Activated T-cell treated with anti-CD3 and anti-CD28 coated beads, Interleukin-2, amount 50 U/mL, for 72 hours (primary cell): Measurements from ENCODE around the gene GPR183. TPM values are rescaled to one million over a fixed set of nuclear protein-coding genes. Genes with fewer than 3 reads are reported as not detected.
A peak's percentile ranks its signal among the peaks of the same experiment; 100 is the strongest.

Experiments used
- ATAC-seq, 2 donors: fragments of 150-1000 bp; cut with Tn5 transposase; replicated peaks in 1 of 2; 2 replicates each; pipeline ENCODE4 v1.10.0; 2021; ENCODE audit warnings: moderate library complexity in 2 of 2, mild to moderate bottlenecking in 1 of 2
- DNase-seq, 2 donors: peaks; one replicate each; pipeline ENCODE4 v3.0.0; 2021 to 2022; ENCODE audit warnings: mixed read lengths in 1 of 2
- H3K27ac Mint-ChIP-seq: one replicate; pipeline ENCODE4 v1.8.0; 2022; ENCODE audit warnings: mild to moderate bottlenecking, moderate library complexity, mixed read lengths
- H3K27me3 Mint-ChIP-seq: one replicate; pipeline ENCODE4 v1.8.0; 2022; ENCODE audit warnings: low read depth, mixed read lengths
- H3K36me3 Mint-ChIP-seq, 2 donors: one replicate each; pipeline ENCODE4 v1.8.0; 2022; ENCODE audit warnings: mixed read lengths in 2 of 2, mild to moderate bottlenecking in 1 of 2; ENCODE audit not compliant: insufficient read depth in 2 of 2
- H3K4me1 Mint-ChIP-seq: one replicate; pipeline ENCODE4 v1.8.0; 2022; ENCODE audit warnings: low read depth, mixed read lengths
- H3K4me3 Mint-ChIP-seq, 2 donors: one replicate each; pipeline ENCODE4 v1.8.0; 2022; ENCODE audit warnings: mild to moderate bottlenecking in 2 of 2, mixed read lengths in 2 of 2, moderate library complexity in 2 of 2
- H3K9me3 Mint-ChIP-seq, 2 donors: one replicate each; pipeline ENCODE4 v1.8.0; 2022; ENCODE audit warnings: mixed read lengths in 2 of 2
- total RNA-seq, 2 donors: library from RNA; stranded (reverse); gene quantifications; one replicate each; pipeline ENCODE4 v1.2.3, GENCODE V29; 2022

Gene GPR183
- total RNA-seq, 2 donors from 2014 or later, result 32.8 to 57.5 TPM

DNA sequence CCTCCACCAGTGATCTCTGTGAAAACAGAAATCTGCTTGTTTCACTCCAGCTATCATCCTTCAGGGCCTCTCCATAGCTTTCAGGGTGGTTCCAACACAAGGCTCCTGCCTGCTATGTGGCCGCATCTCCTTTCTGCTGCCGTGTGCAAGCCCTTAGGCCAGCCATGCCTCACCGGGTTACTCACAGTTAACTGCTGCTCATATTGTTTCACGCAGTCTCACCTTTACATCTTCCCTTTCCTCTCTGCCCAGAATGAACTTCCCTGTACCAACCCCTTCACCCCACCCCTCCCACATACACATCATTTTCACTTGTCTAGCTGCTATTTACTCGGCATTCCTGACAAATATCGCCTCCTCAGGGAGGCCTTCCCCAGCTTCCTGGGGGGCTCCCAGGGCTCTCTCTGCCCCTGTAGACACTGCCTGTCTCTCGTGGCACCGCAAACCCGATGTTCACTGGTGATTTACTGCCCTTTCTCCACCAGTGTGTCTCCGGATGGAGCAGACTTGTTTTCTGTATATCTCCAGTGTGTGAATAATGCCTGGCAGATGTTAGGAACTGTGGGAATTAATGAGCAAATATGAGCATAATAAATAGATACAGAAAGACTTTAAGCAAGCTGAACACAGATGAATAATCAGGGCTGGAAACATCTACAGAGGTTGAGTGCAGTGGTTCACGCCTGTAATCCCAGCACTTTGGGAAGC, 39.3 kb upstream of the GPR183 start:
- no peaks in the 10 kb centered on the region for H3K27me3 Mint-ChIP-seq
- ATAC-seq (no peak), DNase-seq (no peak)
- H3K27ac Mint-ChIP-seq, result peak overlapping the region; percentile 16
- no peaks in the 10 kb centered on the region for H3K9me3 Mint-ChIP-seq
- H3K4me1 Mint-ChIP-seq, result peaks cover 66% of the 10 kb centered on the region
- H3K4me3 Mint-ChIP-seq, result peak overlapping the region in 1 of 2 donors; percentile 6
- peaks cover 13 to 44% of the 10 kb centered on the region in 2 donors for H3K36me3 Mint-ChIP-seq

DNA sequence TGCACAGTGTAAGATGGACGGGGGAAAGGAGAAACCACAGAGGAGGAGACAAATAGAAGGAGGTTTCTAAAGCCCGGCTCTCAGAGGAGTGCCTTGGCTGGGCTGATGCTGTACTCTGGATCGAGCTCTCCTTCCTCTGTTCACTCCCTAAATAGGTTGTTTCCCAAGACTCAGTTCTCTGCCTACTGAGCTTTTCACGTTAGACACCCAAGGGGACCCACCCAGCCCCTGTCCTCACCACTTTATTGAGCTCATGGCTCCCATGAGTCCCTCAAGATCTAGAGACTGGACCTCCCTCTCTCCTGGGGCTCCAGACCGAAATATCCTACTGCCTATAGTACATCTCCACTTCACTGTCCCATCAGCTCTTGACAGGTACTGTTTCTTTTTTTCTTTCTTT, 38.1 kb upstream of the GPR183 start:
- Mint-ChIP-seq H3K9me3 (no peaks in the 10 kb centered on the region), H3K27ac (no peak overlapping the region), H3K27me3 (no peaks in the 10 kb centered on the region), H3K36me3 (peaks cover 16 to 49% of the 10 kb centered on the region in 2 donors), H3K4me3 (no peak overlapping the region), H3K4me1 (peaks cover 65% of the 10 kb centered on the region)
- no peak for ATAC-seq
- DNase-seq, result no peak

DNA sequence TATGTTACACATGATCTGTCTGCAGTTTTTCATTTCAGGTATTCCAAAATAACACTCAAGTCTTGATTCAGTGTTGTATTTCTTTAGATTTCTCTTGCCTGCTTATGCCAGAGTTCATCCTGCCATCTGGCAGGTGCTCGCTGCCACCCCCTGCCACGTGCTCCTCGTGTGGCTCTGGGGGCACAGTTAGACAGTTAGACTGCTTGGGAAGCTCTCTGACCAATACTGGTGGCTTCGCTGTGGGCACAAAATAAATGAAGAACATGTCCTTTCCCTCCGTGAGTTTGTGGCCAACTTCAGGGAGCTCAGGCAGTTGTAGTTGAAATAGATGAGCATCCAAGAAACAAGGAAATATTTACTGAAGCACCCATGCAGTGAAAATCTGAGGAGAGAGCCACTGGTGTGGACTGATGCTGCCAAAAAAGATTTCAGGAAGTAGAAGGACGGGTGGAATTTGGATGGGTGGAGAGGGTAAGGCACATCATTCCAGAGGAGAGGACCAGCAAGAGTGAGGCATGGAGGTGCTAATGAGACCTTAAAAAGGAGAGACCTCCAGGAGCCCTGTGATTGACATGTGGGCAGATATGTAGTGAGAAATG, 37.5 kb upstream of the GPR183 start:
- peaks cover 19 to 55% of the 10 kb centered on the region in 2 donors for H3K36me3 Mint-ChIP-seq

DNA sequence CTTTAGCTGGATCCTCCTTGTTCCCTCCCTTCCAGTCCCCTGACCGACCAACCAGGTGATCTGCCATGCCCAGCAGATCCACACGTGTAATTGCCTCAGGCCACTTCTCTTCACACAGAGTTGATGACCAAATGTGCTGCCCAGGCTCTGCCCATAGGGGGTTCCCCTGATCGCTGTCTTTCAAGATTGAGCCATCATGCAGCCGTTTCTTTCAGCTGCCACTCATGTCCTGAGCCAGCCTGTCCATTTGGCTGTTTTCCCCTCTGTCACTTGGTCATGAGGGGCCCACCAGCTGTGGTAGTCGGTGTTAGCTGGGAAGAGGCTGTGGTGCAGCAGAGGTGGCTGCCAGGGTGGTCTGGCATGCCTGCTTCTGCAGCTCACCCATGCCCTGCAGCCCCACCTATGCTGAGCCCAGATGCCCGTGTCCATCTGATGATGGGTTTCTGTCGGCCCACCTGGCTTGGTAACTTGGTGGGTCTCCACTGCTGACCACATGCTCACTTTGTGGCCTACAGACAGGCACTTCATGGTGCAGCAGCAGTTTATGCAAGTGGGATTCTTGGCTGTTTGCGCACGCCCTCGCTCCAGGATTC, 35.6 kb upstream of the GPR183 start:
- Mint-ChIP-seq H3K27me3 (no peaks in the 10 kb centered on the region), H3K4me1 (peaks cover 67% of the 10 kb centered on the region), H3K36me3 (peaks cover 20 to 48% of the 10 kb centered on the region in 2 donors), H3K4me3 (no peak overlapping the region), H3K27ac (no peak overlapping the region), H3K9me3 (no peaks in the 10 kb centered on the region)
- no peak for ATAC-seq
- DNase-seq, result no peak

More for the DNA sequence above, 37.5 kb upstream of the GPR183 start:
- ATAC-seq (no peak), DNase-seq (no peak)
- Mint-ChIP-seq H3K9me3 (no peaks in the 10 kb centered on the region), H3K27me3 (no peaks in the 10 kb centered on the region), H3K4me1 (peaks cover 67% of the 10 kb centered on the region), H3K27ac (no peak overlapping the region), H3K4me3 (no peak overlapping the region)

DNA sequence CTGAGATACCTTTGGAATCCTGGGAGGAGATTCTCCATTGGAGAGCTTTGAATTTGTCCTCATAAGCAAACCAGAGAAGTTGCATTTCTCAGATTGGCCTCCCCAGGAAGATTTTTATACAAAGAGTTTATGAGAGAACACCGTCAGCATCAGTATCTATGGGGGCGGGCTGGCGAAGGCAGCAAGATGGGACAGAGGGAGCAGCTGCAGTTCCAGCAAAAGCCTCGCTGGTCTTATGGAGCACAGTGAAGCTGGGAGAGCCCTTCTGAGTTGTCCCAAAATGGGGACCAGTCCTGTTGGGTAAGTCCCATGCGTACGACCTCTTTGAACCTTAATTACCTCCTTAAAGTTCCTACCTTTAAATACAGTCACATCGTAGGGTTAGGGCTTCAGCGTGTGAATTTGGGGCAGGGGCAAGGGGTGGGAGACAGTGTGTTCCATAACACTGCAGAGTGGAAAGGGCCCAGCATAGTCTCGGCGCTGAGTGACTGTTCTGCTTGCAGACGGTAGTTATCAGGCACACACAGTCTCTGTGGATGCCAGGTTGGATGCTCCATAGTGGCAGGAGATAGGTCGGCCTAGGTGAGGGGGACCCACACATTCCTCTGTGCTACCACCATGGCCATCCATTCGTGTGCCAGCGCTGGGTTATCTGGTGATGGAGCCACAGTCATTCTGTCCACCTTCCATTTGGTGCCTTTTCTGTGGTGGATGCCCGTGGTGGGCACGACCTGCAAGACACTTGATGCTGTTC, 34.9 kb upstream of the GPR183 start:
- ATAC-seq (no peak), DNase-seq (no peak)
- Mint-ChIP-seq H3K4me3 (no peak overlapping the region), H3K27ac (no peak overlapping the region), H3K36me3 (peaks cover 20 to 50% of the 10 kb centered on the region in 2 donors), H3K4me1 (peaks cover 65% of the 10 kb centered on the region), H3K27me3 (no peaks in the 10 kb centered on the region), H3K9me3 (no peaks in the 10 kb centered on the region)

DNA sequence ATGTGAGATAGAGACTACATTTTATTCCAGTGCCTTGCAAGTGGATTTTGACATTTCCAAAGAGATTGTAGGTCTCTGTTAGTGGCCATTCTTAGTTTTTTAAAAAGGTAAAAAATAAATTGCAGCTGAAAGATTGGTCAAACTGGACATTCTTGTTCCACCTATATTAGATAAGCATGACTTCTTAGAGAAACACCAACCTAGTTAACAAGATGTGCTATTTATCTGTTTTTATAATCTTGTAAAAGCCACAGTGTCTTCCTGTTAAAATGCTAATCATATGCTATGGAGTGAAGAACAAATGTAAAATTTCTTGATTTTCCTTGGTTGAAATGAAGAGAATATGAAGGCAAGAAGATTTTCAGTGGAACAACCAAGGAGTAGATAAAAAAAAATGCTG, 33.4 kb upstream of the GPR183 start:
- peaks cover 16 to 37% of the 10 kb centered on the region in 2 donors for H3K36me3 Mint-ChIP-seq
- peaks cover 66% of the 10 kb centered on the region for H3K4me1 Mint-ChIP-seq
- H3K9me3 Mint-ChIP-seq, result no peaks in the 10 kb centered on the region
- ATAC-seq (no peak), DNase-seq (no peak)
- no peak overlapping the region for H3K27ac Mint-ChIP-seq
- peak overlapping the region in 1 of 2 donors; percentile 4 for H3K4me3 Mint-ChIP-seq
- no peaks in the 10 kb centered on the region for H3K27me3 Mint-ChIP-seq

DNA sequence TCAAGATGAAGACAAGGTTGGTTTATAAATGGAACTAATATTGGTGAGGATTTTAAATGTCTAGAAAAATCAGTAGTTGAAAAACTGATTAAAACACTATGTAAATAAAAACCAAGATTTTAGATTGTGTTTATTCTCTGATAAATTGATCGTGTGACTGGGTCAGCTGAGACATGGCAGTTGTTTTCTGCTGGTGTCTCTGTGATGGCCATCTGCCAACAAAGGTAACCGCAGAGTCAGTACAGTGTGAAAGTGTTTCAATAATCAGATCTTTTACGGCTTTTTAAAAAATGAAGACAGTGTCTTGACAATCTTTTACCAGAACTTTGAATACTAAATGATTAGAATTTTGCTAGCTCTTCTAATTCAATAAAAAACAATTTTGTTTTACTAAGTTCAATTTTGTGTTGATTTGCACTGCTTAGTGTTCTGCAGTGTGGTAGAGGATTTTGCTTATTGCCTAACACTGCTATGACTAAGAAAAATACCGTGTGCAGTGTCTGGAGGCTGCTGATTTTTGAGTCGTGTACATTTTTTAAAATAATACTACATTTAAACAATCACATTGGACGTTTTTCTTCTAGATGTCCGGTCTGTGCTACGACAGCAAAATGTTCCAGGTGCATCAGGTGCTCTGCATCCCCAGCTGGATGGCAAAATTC, 32.7 kb upstream of the GPR183 start:
- DNase-seq (peak in 1 of 2 donors; percentile 56), ATAC-seq (peak; percentile 66 to 86)
- Mint-ChIP-seq H3K9me3 (no peaks in the 10 kb centered on the region), H3K27ac (peak overlapping the region; percentile 15), H3K4me1 (peaks cover 71% of the 10 kb centered on the region), H3K36me3 (peaks cover 14 to 36% of the 10 kb centered on the region in 2 donors), H3K4me3 (peak overlapping the region; percentile 20 to 44), H3K27me3 (no peaks in the 10 kb centered on the region)

DNA sequence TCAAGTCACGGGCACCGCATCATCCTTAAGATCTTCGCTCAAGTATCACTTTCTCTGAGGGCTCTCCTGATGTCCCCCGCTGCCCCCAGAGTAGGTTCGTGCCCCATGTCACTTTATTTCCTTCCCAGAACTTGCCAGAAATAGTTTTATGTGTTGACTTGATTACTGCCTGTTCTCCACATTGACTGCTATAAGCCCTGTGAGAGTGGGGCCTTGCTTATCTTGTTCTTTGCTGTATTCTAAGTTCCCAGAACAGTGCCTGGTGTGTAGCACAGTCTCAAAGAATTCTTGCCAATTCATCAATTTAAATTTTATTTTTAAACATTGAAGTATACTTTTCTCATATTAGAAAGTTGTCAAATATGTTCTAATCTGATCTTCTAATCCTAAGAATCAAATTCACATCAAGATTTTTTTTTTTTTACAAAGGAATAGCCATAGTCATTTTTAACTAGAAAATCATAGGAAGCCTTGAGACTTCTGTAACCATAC, 32.1 kb upstream of the GPR183 start:
- Mint-ChIP-seq H3K36me3 (peaks cover 12 to 33% of the 10 kb centered on the region in 2 donors), H3K4me3 (peak overlapping the region in 1 of 2 donors; percentile 44)

DNA sequence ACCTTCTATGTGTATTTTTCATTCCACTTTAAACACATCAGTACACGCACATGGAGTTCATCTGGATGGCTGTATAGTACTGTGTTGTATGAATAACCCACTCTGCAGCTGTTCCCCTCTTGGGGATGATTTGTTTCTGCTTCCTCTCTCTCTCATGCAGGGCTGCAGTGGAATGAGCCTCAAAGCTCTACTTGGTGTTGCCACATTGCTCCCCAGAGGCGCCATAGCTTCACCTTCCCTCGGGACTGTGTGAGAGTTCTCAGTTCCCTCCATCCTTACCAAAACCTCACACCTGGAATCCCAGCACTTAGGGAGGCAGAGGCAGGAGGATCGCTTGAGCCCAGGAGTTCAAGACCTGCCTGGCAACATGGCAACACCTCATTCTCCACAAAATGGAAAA, 28.4 kb upstream of the GPR183 start:
- H3K4me3 Mint-ChIP-seq, result no peak overlapping the region
- no peak for ATAC-seq
- H3K36me3 Mint-ChIP-seq, result peaks cover 6 to 23% of the 10 kb centered on the region in 2 donors
- H3K4me1 Mint-ChIP-seq, result peaks cover 94% of the 10 kb centered on the region
- DNase-seq, result no peak
- no peaks in the 10 kb centered on the region for H3K27me3 Mint-ChIP-seq
- no peak overlapping the region for H3K27ac Mint-ChIP-seq
- H3K9me3 Mint-ChIP-seq, result no peaks in the 10 kb centered on the region

More for the DNA sequence above, 32.1 kb upstream of the GPR183 start:
- DNase-seq (no peak), ATAC-seq (no peak)
- H3K27ac Mint-ChIP-seq, result no peak overlapping the region
- H3K4me1 Mint-ChIP-seq, result peaks cover 71% of the 10 kb centered on the region
- H3K9me3 Mint-ChIP-seq, result no peaks in the 10 kb centered on the region
- H3K27me3 Mint-ChIP-seq, result no peaks in the 10 kb centered on the region

DNA sequence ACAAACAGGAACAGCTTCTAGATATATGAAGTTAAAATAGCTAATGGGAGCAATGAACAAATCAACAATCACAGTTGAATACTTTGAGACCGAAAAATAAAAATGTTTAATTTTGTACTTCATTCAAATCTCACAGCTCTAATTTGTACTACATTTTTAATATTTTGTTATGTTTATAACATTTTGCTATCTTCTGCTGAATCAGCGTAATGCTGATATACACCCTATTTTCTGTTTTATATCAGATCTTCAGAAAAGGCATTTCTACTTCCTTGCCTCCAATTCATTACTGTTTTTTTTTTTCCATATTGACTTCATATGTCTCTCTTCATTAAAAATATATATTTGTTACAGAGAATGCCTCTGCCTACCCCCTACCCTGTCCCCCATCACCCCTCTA, 27.9 kb upstream of the GPR183 start:
- H3K36me3 Mint-ChIP-seq, result peaks cover 5 to 21% of the 10 kb centered on the region in 2 donors

DNA sequence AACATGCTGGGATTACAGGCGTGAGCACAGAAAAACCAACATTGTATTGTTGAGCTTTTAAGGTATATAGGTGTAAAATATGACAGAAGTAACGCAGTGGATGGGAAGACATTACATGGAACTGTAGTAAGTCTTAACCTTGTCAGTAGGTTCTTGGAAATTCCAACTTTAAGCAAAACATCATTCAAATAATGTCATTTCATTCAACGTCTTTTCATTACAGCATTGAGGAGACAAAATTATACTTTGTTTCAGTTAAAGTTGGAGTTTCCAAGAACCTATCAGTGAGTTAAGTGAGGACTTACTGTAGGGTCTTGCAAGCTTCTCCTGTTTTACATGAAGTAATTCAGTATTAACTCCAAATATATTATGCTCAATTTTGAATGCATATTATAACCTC, 27.0 kb upstream of the GPR183 start:
- no peak for ATAC-seq
- H3K27ac Mint-ChIP-seq, result peak overlapping the region; percentile 76
- no peak for DNase-seq
- peaks cover 10 to 24% of the 10 kb centered on the region in 2 donors for H3K36me3 Mint-ChIP-seq
- peaks cover 94% of the 10 kb centered on the region for H3K4me1 Mint-ChIP-seq
- no peaks in the 10 kb centered on the region for H3K27me3 Mint-ChIP-seq
- no peak overlapping the region for H3K4me3 Mint-ChIP-seq
- H3K9me3 Mint-ChIP-seq, result peaks cover 0 to 5% of the 10 kb centered on the region in 2 donors

More for the DNA sequence above, 27.9 kb upstream of the GPR183 start:
- Mint-ChIP-seq H3K27me3 (no peaks in the 10 kb centered on the region), H3K9me3 (no peaks in the 10 kb centered on the region), H3K4me3 (no peak overlapping the region), H3K4me1 (peaks cover 94% of the 10 kb centered on the region), H3K27ac (no peak overlapping the region)
- no peak for DNase-seq
- ATAC-seq, result no peak

DNA sequence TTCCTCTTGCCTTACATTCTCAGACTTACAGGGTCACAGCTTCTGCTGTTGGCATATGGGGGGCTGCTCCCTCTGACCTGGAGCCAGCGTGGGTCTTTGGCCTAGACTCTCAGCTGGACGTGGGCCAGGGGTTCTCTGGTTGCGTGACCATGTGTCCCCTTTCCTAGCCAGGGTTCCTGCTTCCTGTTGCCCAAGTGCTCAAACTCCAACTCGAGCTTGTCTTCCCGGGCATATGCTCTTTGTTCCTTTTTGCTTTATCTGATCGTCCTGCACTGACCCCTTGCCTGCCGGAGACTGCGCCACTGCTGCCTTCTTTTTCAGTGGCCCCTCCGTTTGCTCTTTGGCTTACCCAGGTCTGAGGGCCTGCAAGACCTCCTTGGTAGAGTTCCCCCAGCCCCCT, 25.3 kb upstream of the GPR183 start:
- Mint-ChIP-seq H3K36me3 (peaks cover 10 to 29% of the 10 kb centered on the region in 2 donors), H3K9me3 (peaks cover 3 to 7% of the 10 kb centered on the region in 2 donors), H3K27ac (peak overlapping the region; percentile 19), H3K4me3 (no peak overlapping the region), H3K27me3 (no peaks in the 10 kb centered on the region), H3K4me1 (peaks cover 82% of the 10 kb centered on the region)
- ATAC-seq, result peak in 1 of 2 donors; percentile 20
- DNase-seq, result no peak
